H1 (cell line): ENCODE data around the gene YARS1. TPM values are rescaled to one million over a fixed set of nuclear protein-coding genes. Genes with fewer than 3 reads are reported as not detected.
A peak's percentile ranks its signal among the peaks of the same experiment; 100 is the strongest.

Experiments
- CTCF ChIA-PET: fragments of 300-600 bp; sonication (Branson Sonifier 250); formaldehyde crosslinking; loops from one replicate; lab custom pipeline; 2021; ENCODE audit not compliant: partially characterized antibody; lab: Charles Lee
- POLR2A ChIA-PET: fragments of 300-600 bp; sonication (Branson Sonifier 250); formaldehyde crosslinking; loops from one replicate; lab custom pipeline; 2021; ENCODE audit warnings: inconsistent platforms; ENCODE audit not compliant: partially characterized antibody; lab: Charles Lee
- DNase-seq, 2 experiments: peaks; one replicate each; pipeline versions ENCODE4 v3.0.0 to v3.0.0-alpha.2; 2010 to 2022; ENCODE audit warnings: low spot score in 2 of 2, low read depth in 1 of 2, mixed read lengths in 1 of 2
- FAIRE-seq: peaks from 2 replicates; lab custom pipeline; 2011; peaks lifted over from hg19 to GRCh38; lab: Jason Lieb, UNC
- H2AFZ ChIP-seq: 2 replicates; pipeline ENCODE4 v1.8.1; 2012; ENCODE audit warnings: low read length, inconsistent platforms
- H2AK5ac ChIP-seq: 2 replicates; pipeline ENCODE4 v1.6.1; 2013; ENCODE audit warnings: low read depth, low read length
- H2BK120ac ChIP-seq: replicated peaks from 2 replicates; pipeline ENCODE3; 2013; ENCODE audit warnings: low read depth, low read length, inconsistent platforms
- H2BK12ac ChIP-seq: 2 replicates; pipeline ENCODE4 v1.6.1; 2013; ENCODE audit warnings: low read depth, low read length
- H2BK15ac ChIP-seq: 2 replicates; pipeline ENCODE4 v1.6.1; 2013; ENCODE audit warnings: low read length
- H2BK20ac ChIP-seq: 2 replicates; pipeline ENCODE4 v1.6.1; 2013; ENCODE audit warnings: low read length
- H2BK5ac ChIP-seq: 2 replicates; pipeline ENCODE4 v1.6.1; 2013; ENCODE audit warnings: low read depth, low read length
- H3K14ac ChIP-seq: 2 replicates; pipeline ENCODE4 v1.6.1; 2013; ENCODE audit warnings: inconsistent platforms; ENCODE audit not compliant: insufficient read length
- H3K18ac ChIP-seq: 2 replicates; pipeline ENCODE4 v1.6.1; 2013; ENCODE audit warnings: low read length; ENCODE audit errors: extremely low read depth
- H3K23ac ChIP-seq: 2 replicates; pipeline ENCODE4 v1.6.1; 2013; ENCODE audit warnings: inconsistent platforms; ENCODE audit not compliant: insufficient read length
- H3K23me2 ChIP-seq: 2 replicates; pipeline ENCODE4 v1.6.1; 2013; ENCODE audit warnings: low read depth, low read length
- H3K27ac ChIP-seq: 2 replicates; pipeline ENCODE4 v1.6.1; 2011; ENCODE audit warnings: low read depth, low read length, inconsistent platforms
- H3K27me3 ChIP-seq, 4 experiments: replicated peaks in 1 of 4; 1 replicate in 1 of 4; 2 replicates in 3 of 4; pipeline versions ENCODE4 v1.6.1 to v1.8.1; 2011 to 2013; ENCODE audit warnings: low read length in 3 of 4, mild to moderate bottlenecking in 3 of 4, inconsistent platforms in 2 of 4, mixed read lengths in 2 of 4, moderate library complexity in 1 of 4; ENCODE audit not compliant: control insufficient read depth in 3 of 4, insufficient read depth in 3 of 4; ENCODE audit errors: extremely low read depth in 1 of 4
- H3K36me3 ChIP-seq, 4 experiments: 2 replicates each; pipeline versions ENCODE4 v1.6.1 to v1.8.1; 2011 to 2013; ENCODE audit warnings: mild to moderate bottlenecking in 4 of 4, low read length in 3 of 4, moderate library complexity in 2 of 4, control low read depth in 1 of 4, inconsistent platforms in 1 of 4; ENCODE audit not compliant: insufficient read depth in 4 of 4, control insufficient read depth in 2 of 4
- H3K4ac ChIP-seq: replicated peaks from 2 replicates; pipeline ENCODE3; 2013; ENCODE audit warnings: low read length, low read depth, mixed read lengths, inconsistent platforms; ENCODE audit not compliant: insufficient read length
- H3K4me1 ChIP-seq, 4 experiments: replicated peaks in 1 of 4; 1 replicate in 1 of 4; 2 replicates in 3 of 4; pipeline versions ENCODE4 v1.6.1 to v1.8.1; 2011 to 2013; ENCODE audit warnings: low read length in 3 of 4, inconsistent platforms in 2 of 4, mixed read lengths in 1 of 4; ENCODE audit not compliant: insufficient read depth in 4 of 4, control insufficient read depth in 3 of 4
- H3K4me2 ChIP-seq, 2 experiments: 2 replicates each; pipeline versions ENCODE4 v1.6.1 to v1.8.1; 2011 to 2013; ENCODE audit warnings: low read depth in 2 of 2, low read length in 2 of 2, control low read depth in 1 of 2, inconsistent platforms in 1 of 2, mild to moderate bottlenecking in 1 of 2; ENCODE audit not compliant: insufficient read depth in 1 of 2
- H3K4me3 ChIP-seq, 4 experiments: fragments of 200-600, 300-600 bp in 1 of 4; sonication (generic), shearing (Covaris generic), sonication (Bioruptor Twin) in 1 of 4; 2 replicates each; pipeline versions ENCODE4 v1.5.1 to v1.8.1; 2011 to 2016; ENCODE audit warnings: low read length in 4 of 4, low read depth in 3 of 4, control low read depth in 2 of 4, inconsistent platforms in 2 of 4, mild to moderate bottlenecking in 2 of 4, mixed read lengths in 1 of 4, moderate library complexity in 1 of 4; ENCODE audit not compliant: insufficient read depth in 2 of 4; ENCODE audit errors: extremely low read depth in 1 of 4
- H3K56ac ChIP-seq: replicated peaks from 2 replicates; pipeline ENCODE3; 2013; ENCODE audit warnings: low read depth, mild to moderate bottlenecking, mixed read lengths, low read length, inconsistent platforms; ENCODE audit not compliant: insufficient read length
- H3K79me1 ChIP-seq: 2 replicates; pipeline ENCODE4 v1.6.1; 2013; ENCODE audit warnings: low read depth, low read length, control low read depth
- H3K79me2 ChIP-seq, 2 experiments: 2 replicates each; pipeline versions ENCODE4 v1.6.1 to v1.8.1; 2012 to 2013; ENCODE audit warnings: low read length in 2 of 2, mild to moderate bottlenecking in 2 of 2, inconsistent platforms in 1 of 2; ENCODE audit not compliant: insufficient read depth in 2 of 2, control insufficient read depth in 1 of 2
- H3K9ac ChIP-seq, 4 experiments: replicated peaks in 1 of 4; 1 replicate in 1 of 4; 2 replicates in 3 of 4; pipeline versions ENCODE4 v1.6.1 to v1.8.1; 2011 to 2013; ENCODE audit warnings: low read depth in 3 of 4, low read length in 3 of 4, control low read depth in 2 of 4, mild to moderate bottlenecking in 2 of 4, moderate library complexity in 2 of 4, inconsistent platforms in 1 of 4; ENCODE audit errors: extremely low read depth in 1 of 4
- H3K9me3 ChIP-seq, 2 experiments: 2 replicates each; pipeline versions ENCODE4 v1.6.1 to v1.8.1; 2012 to 2013; ENCODE audit warnings: mild to moderate bottlenecking in 2 of 2, moderate library complexity in 2 of 2, control low read depth in 1 of 2, inconsistent platforms in 1 of 2, low read depth in 1 of 2, low read length in 1 of 2, mixed read lengths in 1 of 2; ENCODE audit not compliant: insufficient read depth in 2 of 2
- H4K20me1 ChIP-seq, 2 experiments: replicated peaks in 1 of 2; 2 replicates each; pipeline versions ENCODE3 to v1.8.1; 2011 to 2013; ENCODE audit warnings: inconsistent platforms in 2 of 2, low read length in 2 of 2, mild to moderate bottlenecking in 1 of 2; ENCODE audit not compliant: insufficient read depth in 2 of 2, control insufficient read depth in 1 of 2
- H4K5ac ChIP-seq: 2 replicates; pipeline ENCODE4 v1.6.1; 2013; ENCODE audit warnings: low read length, low read depth, mixed read lengths, inconsistent platforms; ENCODE audit not compliant: insufficient read length
- H4K8ac ChIP-seq: 2 replicates; pipeline ENCODE4 v1.8.0; 2013; ENCODE audit warnings: mild to moderate bottlenecking, moderate library complexity, low read length, inconsistent platforms; ENCODE audit not compliant: insufficient read depth; ENCODE audit errors: extremely low read depth
- H4K91ac ChIP-seq: replicated peaks from 2 replicates; pipeline ENCODE3; 2013; ENCODE audit warnings: low read length, mixed read lengths, inconsistent platforms; ENCODE audit not compliant: insufficient read length
- NRF1 ChIP-seq: IDR thresholded peaks from 2 replicates; pipeline ENCODE4 v1.6.1; 2011; ENCODE audit warnings: mild to moderate bottlenecking, low read depth, low read length, improper control_type of control experiment
- SIN3A ChIP-seq, 2 experiments: IDR thresholded peaks in 1 of 2; conservative IDR thresholded peaks in 1 of 2; 2 replicates each; pipeline ENCODE4 v1.6.1; 2011 to 2012; ENCODE audit warnings: low read length in 2 of 2, improper control_type of control experiment in 1 of 2, low read depth in 1 of 2, mild to moderate bottlenecking in 1 of 2
- TAF1 ChIP-seq: IDR thresholded peaks from 2 replicates; pipeline ENCODE4 v1.6.1; 2011; ENCODE audit warnings: mild to moderate bottlenecking, low read depth, low read length
- WGBS, 2 experiments: shearing (Covaris generic) in 1 of 2; methylation state at CpG; one replicate each; pipeline versions ENCODE4 v1.1.6 to v1.1.7; 2013 to 2015; ENCODE audit warnings: low lambda C conversion rate in 2 of 2, mixed read lengths in 2 of 2, inconsistent platforms in 1 of 2, low coverage in 1 of 2, missing lambda C conversion rate in 1 of 2; ENCODE audit not compliant: insufficient replicate concordance in 2 of 2, insufficient coverage in 1 of 2, insufficient read length in 1 of 2; ENCODE audit errors: extremely low coverage in 1 of 2, missing lambda C conversion rate in 1 of 2; 5-methylcytosine and 5-hydroxymethylcytosine counted together
- polyA plus RNA-seq, 7 experiments: library from polyadenylated mRNA; depleted of rRNA in 3 of 7; stranded (reverse) in 5 of 7; unstranded in 2 of 7; fragments of >200 nt in 5 of 7; fragments of 200-250 nt in 2 of 7; gene quantifications; 1 replicate in 5 of 7; 2 replicates in 1 of 7; 4 replicates in 1 of 7; pipeline versions ENCODE4 v1.2.1 to v1.2.3, GENCODE V29; 2011 to 2013; ENCODE audit warnings: missing spikeins in 2 of 7, mixed read lengths in 2 of 7
- total RNA-seq: library from RNA; stranded (reverse); fragmentation: NEBNext Ultra II Directional; extraction: Animal tissue kit (Norgen Biotek cat#: 25700); gene quantifications from 2 replicates; pipeline ENCODE4 v1.2.1, GENCODE V29; 2021

The YARS1 gene
- total and polyA plus RNA-seq, 2 of the 8 experiments (the other 6 are each of a cell fraction or from before 2014, with no cell fraction given): 47.1 to 226 TPM

- Histone ChIP-seq H3K9ac (peak overlapping the region in 3 of 4 experiments; percentile 51 to 96 (median 93); a peak in 6 of 7 replicates), H3K27ac (peak overlapping the region; percentile 95; the same call in 1 of the 2 replicates), H4K5ac (no peak overlapping the region), H3K4me3 (peak overlapping the region; percentile 79 to 91 (median 82)), H3K4me1 (peaks cover 0 to 6% (median 2%) of the 10 kb centered on the region in 4 experiments; a peak in 3 of 7 replicates), H2BK15ac (peak overlapping the region; percentile 83; the same call in 1 of the 2 replicates), H3K4me2 (peak overlapping the region; percentile 81 to 99), H2BK12ac (peak overlapping the region; percentile 56; the same call in 1 of the 2 replicates), H3K79me2 (peaks cover 16 to 82% of the 10 kb centered on the region in 2 experiments), H3K23me2 (peaks cover 6% of the 10 kb centered on the region), H3K14ac (no peak overlapping the region), H4K20me1 (no peaks in the 10 kb centered on the region), H3K9me3 (no peaks in the 10 kb centered on the region), H3K18ac (peak overlapping the region; percentile 72; the same call in 1 of the 2 replicates), H3K27me3 (no peaks in the 10 kb centered on the region), H2AFZ (no peak overlapping the region), H2BK5ac (peak overlapping the region; percentile 68; the same call in 1 of the 2 replicates), H2BK20ac (0 out of 2 replicates have a peak overlapping the region, but pooled peaks have one; percentile 34), H3K23ac (no peak overlapping the region), H4K8ac (no peak overlapping the region), H3K36me3 (peaks cover 0 to 7% (median 0%) of the 10 kb centered on the region in 4 experiments; a peak in 1 of 8 replicates), H3K4ac (peak overlapping the region; percentile 45), H3K79me1 (no peaks in the 10 kb centered on the region; the same call in 1 of the 2 replicates), H4K91ac (peak overlapping the region; percentile 5), H2AK5ac (no peak overlapping the region; the same call in 1 of the 2 replicates), H3K56ac (no peak overlapping the region), H2BK120ac (no peak overlapping the region)
- WGBS, 2 experiments: 88% methylated on average over 11 of the region's 11 CpGs; no CpG with 5 or more reads in 1 of the 2 experiments
- FAIRE-seq (no peak), DNase-seq (no peak)
- ChIA-PET CTCF (interaction anchor here (1.2 kb wide), 1 partner anchor 10 kb away, joined by 3 read pairs; no protein-coding TSS in a partner anchor), POLR2A (interaction anchor here (0.6 to 4.1 kb wide), 20 partner anchors 11 to 806 kb away, joined by 3 to 23 read pairs (median 4); partner anchors contain the start of genes FNDC5 and RBBP4)
- TF ChIP-seq TAF1 (no peak), SIN3A (conservative IDR thresholded peaks at IDR 0.05 in 1 of 2, IDR thresholded peaks at IDR 0.05 in 1 of 2; ENCODE audit: low read depth in 1 of 2, low read length in 2 of 2) (no peak), NRF1 (no peak)
Measured at GRCh38 chr1:32818804-32819541, 1.8 kb upstream of the YARS1 start.
